Prostate gland (tissue), 2 donors: Measurements from ENCODE around the gene ZNF593OS. TPM values are rescaled to one million over a fixed set of nuclear protein-coding genes. Genes with fewer than 3 reads are reported as not detected.

Experiments used
- DNase-seq: peaks from one replicate; pipeline ENCODE4 v3.0.0-alpha.2; 2019; ENCODE audit warnings: low spot score
- H3K27ac ChIP-seq, 2 donors: fragments of 200-600 bp; sonication (generic); 2 replicates each; pipeline ENCODE4 v1.5.1; 2017 to 2019
- H3K27me3 ChIP-seq: fragments of 200-600 bp; sonication (generic); replicated peaks from 2 replicates; pipeline ENCODE4 v1.5.1; 2019; ENCODE audit not compliant: insufficient read depth
- H3K36me3 ChIP-seq, 2 donors: fragments of 200-600 bp; sonication (generic); 1 replicate in 1 of 2; 2 replicates in 1 of 2; pipeline versions ENCODE4 v1.5.1 to v1.8.1; 2017 to 2019
- H3K4me1 ChIP-seq: fragments of 200-600 bp; sonication (generic); replicated peaks from 2 replicates; pipeline ENCODE4 v1.5.1; 2019
- H3K4me3 ChIP-seq, 2 donors: fragments of 200-600 bp; sonication (generic); 2 replicates each; pipeline ENCODE4 v1.5.1; 2017 to 2019
- H3K9me3 ChIP-seq: fragments of 200-600 bp; sonication (generic); 2 replicates; pipeline ENCODE4 v1.5.1; 2017
- POLR2A ChIP-seq: fragments of 450-650 bp; IDR thresholded peaks from one replicate; pipeline ENCODE4 v1.6.1; 2016; ENCODE audit warnings: antibody characterized with exemption, mild to moderate bottlenecking
- POLR2AphosphoS5 ChIP-seq: sonication (generic); formaldehyde crosslinking; IDR thresholded peaks from one replicate; pipeline ENCODE4 v1.6.1; 2017; ENCODE audit warnings: antibody characterized with exemption
- WGBS: methylation state at CpG from one replicate; pipeline ENCODE4 v1.1.5; 2018; 5-methylcytosine and 5-hydroxymethylcytosine counted together
- intact Hi-C: fragments of 100-400 bp; cut with DNase I; formaldehyde crosslinking; loops from one replicate; pipeline ENCODE4 v1.14.2; 2022
- total RNA-seq, 2 donors: library from RNA; depleted of rRNA; stranded (reverse); fragments of >200 nt; gene quantifications; one replicate each; pipeline ENCODE4 v1.1.0, GENCODE V29; 2016
- TF ChIP-seq, protein P1 (sequence below), 4 experiments: fragments of 200-600 bp in 2 of 4; fragments of 450-650 bp in 2 of 4; sonication (generic) in 2 of 4; IDR thresholded peaks; 1 replicate in 3 of 4; 2 replicates in 1 of 4; pipeline ENCODE4 v1.5.1; 2016 to 2019; ENCODE audit warnings: antibody characterized with exemption in 4 of 4, mild to moderate bottlenecking in 2 of 4, moderate library complexity in 2 of 4

Gene ZNF593OS
- total RNA-seq, 2 donors from 2014 or later = not detected

DNA sequence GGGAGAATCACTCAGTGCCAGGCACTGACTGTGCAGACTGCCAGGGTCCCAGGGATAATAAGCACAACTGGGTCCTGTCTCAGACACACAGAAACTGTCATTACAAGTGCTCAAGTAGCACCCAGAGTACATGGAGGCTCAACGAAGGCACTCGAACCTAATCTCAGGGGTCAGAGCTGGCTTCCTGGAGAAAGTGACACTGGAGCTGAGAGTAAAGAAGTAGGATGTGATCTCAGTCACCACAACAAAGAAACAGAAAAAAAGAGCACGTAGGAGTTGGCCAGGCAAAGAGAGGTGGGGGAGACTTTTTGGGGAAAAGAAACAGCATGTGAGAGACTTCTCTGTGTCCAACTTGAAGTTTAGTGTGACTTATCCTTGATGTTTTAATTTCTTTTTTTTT is 20.1 kb upstream of the ZNF593OS start:
- H3K36me3 ChIP-seq = no peaks in the 10 kb centered on the region
- WGBS = 52% methylated on average over 3 of the region's 3 CpGs
- H3K27ac ChIP-seq = no peak overlapping the region
- no peak for TF ChIP-seq POLR2AphosphoS5
- no peak for TF ChIP-seq POLR2A
- TF ChIP-seq, protein P1, sequence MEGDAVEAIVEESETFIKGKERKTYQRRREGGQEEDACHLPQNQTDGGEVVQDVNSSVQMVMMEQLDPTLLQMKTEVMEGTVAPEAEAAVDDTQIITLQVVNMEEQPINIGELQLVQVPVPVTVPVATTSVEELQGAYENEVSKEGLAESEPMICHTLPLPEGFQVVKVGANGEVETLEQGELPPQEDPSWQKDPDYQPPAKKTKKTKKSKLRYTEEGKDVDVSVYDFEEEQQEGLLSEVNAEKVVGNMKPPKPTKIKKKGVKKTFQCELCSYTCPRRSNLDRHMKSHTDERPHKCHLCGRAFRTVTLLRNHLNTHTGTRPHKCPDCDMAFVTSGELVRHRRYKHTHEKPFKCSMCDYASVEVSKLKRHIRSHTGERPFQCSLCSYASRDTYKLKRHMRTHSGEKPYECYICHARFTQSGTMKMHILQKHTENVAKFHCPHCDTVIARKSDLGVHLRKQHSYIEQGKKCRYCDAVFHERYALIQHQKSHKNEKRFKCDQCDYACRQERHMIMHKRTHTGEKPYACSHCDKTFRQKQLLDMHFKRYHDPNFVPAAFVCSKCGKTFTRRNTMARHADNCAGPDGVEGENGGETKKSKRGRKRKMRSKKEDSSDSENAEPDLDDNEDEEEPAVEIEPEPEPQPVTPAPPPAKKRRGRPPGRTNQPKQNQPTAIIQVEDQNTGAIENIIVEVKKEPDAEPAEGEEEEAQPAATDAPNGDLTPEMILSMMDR (IDR thresholded peaks at IDR 0.05) = no peak
- H3K4me3 ChIP-seq = no peak overlapping the region
- no peaks in the 10 kb centered on the region for H3K27me3 ChIP-seq
- H3K4me1 ChIP-seq = no peaks in the 10 kb centered on the region
- DNase-seq = no peak
- no peaks in the 10 kb centered on the region for H3K9me3 ChIP-seq
- intact Hi-C loops = no loop called here

DNA sequence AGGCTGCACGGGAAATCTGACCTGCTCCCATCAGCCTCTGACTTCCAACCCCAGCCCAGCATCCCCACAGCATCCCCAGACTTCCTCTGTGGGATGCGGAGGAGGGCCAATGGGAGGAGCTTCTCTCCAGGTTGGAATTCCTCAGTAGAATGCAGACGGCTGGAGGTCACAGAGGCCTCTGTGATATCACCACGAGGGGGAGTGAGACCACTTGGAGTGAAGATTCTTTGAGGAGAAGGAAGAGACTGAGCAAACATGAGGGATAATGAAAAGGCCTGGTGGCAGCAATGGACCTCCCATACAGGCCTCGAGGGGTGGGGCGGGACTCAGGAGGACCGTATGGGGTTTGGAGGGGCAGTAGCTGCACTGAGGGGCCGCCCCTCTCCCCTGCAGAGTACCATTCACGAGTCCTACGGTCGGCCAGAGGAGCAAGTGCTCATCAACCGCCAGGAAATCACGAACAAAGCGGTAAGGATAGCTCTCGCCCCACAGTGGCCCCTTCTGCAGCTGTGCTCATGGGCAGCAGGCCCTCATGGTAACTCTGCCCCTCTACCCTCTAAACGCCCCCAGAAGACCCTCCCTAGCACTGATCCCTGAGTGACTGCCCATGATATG is 18.8 kb upstream of the ZNF593OS start, which contains the start of gene CATSPER4:
TSS of gene CATSPER4 (plus strand) at position 230 of the 615 bp plus-strand sequence. CDS start at position 256, 26 bp downstream.
- Histone ChIP-seq H3K27me3 (no peaks in the 10 kb centered on the region), H3K4me3 (no peak within 1 kb of the TSS), H3K4me1 (no peaks in the 10 kb centered on the region), H3K36me3 (no peaks in the 10 kb centered on the region), H3K9me3 (no peaks in the 10 kb centered on the region), H3K27ac (no peak within 1 kb of the TSS)
- no peak for DNase-seq
- no peak for TF ChIP-seq POLR2AphosphoS5
- intact Hi-C loops = no loop called here
- WGBS = 46% methylated on average over 16 of the region's 16 CpGs

DNA sequence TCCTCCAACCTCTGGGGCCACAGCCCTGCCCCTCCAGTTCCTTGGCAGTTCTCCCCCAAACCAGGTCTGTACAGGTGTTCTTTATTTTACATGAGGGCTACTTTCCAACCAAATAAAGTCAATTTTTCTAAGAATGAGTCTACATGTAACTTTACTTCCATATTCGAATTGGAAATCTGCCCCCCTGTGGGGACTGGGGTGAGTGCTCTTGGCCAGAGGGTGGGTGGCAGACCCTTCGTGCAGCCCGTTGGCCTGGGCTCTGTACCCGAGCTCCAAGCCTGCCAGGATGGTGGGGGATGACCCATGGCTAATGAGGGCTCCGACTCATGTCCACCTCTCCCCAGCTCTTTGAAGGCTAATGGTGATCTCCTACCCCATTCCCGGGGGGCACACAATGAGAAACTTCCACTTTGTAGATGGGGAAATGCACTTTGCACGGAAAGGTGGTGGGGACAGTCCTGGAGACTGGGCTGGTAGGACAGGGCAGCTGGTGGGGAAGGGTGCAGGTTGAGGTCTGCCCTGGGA is 18.2 kb upstream of the ZNF593OS start:
- intact Hi-C loops = no loop called here
- WGBS = 72% methylated on average over 7 of the region's 7 CpGs
- Histone ChIP-seq H3K27ac (no peak overlapping the region), H3K9me3 (no peaks in the 10 kb centered on the region), H3K27me3 (no peaks in the 10 kb centered on the region), H3K36me3 (no peaks in the 10 kb centered on the region), H3K4me1 (no peaks in the 10 kb centered on the region), H3K4me3 (no peak overlapping the region)
- DNase-seq = no peak
- TF ChIP-seq, protein P1 (IDR thresholded peaks at IDR 0.05) = no peak
- no peak for TF ChIP-seq POLR2AphosphoS5
- TF ChIP-seq POLR2A = no peak

DNA sequence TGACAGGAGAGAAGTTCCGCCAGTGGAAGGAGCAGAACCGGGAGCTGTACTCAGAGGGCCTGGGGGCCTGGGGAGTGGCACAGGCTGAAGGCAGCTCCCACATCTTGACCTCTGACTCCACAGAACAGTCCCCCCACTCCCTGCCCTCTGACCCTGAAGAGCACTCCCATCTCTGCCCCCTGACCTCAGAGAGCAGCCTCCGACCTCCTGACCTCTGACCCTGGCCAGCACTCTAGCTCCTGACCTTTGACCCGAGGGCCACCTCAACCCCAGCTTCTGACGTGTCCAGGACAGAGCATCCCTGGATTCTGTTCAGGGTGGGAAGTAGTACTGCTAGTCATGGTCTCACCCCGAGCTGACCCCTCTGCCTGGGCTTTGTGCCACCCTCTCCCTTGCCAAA is 17.7 kb upstream of the ZNF593OS start:
- Histone ChIP-seq H3K27me3 (no peaks in the 10 kb centered on the region), H3K27ac (no peak overlapping the region), H3K4me3 (no peak overlapping the region), H3K36me3 (no peaks in the 10 kb centered on the region), H3K4me1 (no peaks in the 10 kb centered on the region), H3K9me3 (no peaks in the 10 kb centered on the region)
- intact Hi-C loops = no loop called here
- WGBS = 58% methylated on average over 6 of the region's 6 CpGs
- no peak for TF ChIP-seq POLR2AphosphoS5
- no peak for TF ChIP-seq POLR2A
- TF ChIP-seq, protein P1 (IDR thresholded peaks at IDR 0.05) = no peak
- no peak for DNase-seq

DNA sequence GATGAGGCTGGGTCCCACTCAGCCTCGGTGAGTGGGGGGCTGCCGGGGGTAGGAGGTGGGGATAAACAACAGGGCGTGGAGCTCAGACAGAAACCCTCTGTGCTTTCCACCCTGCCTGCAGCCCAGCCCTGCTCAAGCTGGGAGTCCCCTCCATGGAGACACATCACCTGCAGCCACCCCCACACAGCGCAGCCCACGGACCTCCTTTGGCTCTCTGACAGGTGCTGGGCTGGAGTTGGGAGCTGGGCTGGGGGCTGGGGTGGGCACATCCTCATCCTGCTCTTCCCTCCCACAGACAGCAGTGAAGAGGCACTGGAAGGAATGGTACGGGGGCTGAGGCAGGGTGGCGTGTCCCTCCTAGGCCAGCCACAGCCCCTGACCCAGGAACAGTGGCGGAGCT is 16.8 kb upstream of the ZNF593OS start:
- H3K27ac ChIP-seq = no peak overlapping the region
- intact Hi-C loops = no loop called here
- H3K36me3 ChIP-seq = no peaks in the 10 kb centered on the region
- no peak overlapping the region for H3K4me3 ChIP-seq
- no peak for DNase-seq
- no peaks in the 10 kb centered on the region for H3K27me3 ChIP-seq
- TF ChIP-seq, protein P1 (IDR thresholded peaks at IDR 0.05) = no peak
- TF ChIP-seq POLR2A (no peak), POLR2AphosphoS5 (no peak)
- no peaks in the 10 kb centered on the region for H3K9me3 ChIP-seq
- H3K4me1 ChIP-seq = no peaks in the 10 kb centered on the region
- 97% methylated on average over 8 of the region's 8 CpGs for WGBS
